BLaER1 treated with 17β-estradiol and CSF1 and Interleukin-3, amounts not matched to agents 10 nM and 100 nM (cell line): ENCODE data around the gene COQ5.
A peak's percentile ranks its signal among the peaks of the same experiment; 100 is the strongest.

Experiments used
- H3K27ac ChIP-seq, 11 experiments: shearing (Covaris generic); formaldehyde crosslinking; 2 replicates each; pipeline ENCODE4 v1.8.1; 2022
- H3K27me3 ChIP-seq, 11 experiments: shearing (Covaris generic); formaldehyde crosslinking; 2 replicates each; pipeline ENCODE4 v1.8.1; 2022
- H3K36me3 ChIP-seq, 11 experiments: shearing (Covaris generic); formaldehyde crosslinking; 2 replicates each; pipeline ENCODE4 v1.8.1; 2022
- H3K4me1 ChIP-seq, 10 experiments: shearing (Covaris generic); formaldehyde crosslinking; 2 replicates each; pipeline ENCODE4 v1.8.1; 2022
- H3K4me2 ChIP-seq, 11 experiments: shearing (Covaris generic); formaldehyde crosslinking; 2 replicates each; pipeline ENCODE4 v1.8.1; 2022
- H3K4me3 ChIP-seq, 10 experiments: shearing (Covaris generic); formaldehyde crosslinking; 2 replicates each; pipeline ENCODE4 v1.8.1; 2022
- H3K9ac ChIP-seq, 11 experiments: shearing (Covaris generic); formaldehyde crosslinking; 2 replicates each; pipeline ENCODE4 v1.8.1; 2022
- H3K9me3 ChIP-seq, 11 experiments: shearing (Covaris generic); formaldehyde crosslinking; replicated peaks in 1 of 11; 2 replicates each; pipeline ENCODE4 v1.8.1; 2022
- H4K20me1 ChIP-seq, 11 experiments: shearing (Covaris generic); formaldehyde crosslinking; 2 replicates each; pipeline ENCODE4 v1.8.1; 2022
- Cebpa-rat ChIP-seq, 11 experiments: shearing (Covaris generic); IDR thresholded peaks; 2 replicates each; pipeline ENCODE4 v1.8.1; 2022

The COQ5 gene

DNA sequence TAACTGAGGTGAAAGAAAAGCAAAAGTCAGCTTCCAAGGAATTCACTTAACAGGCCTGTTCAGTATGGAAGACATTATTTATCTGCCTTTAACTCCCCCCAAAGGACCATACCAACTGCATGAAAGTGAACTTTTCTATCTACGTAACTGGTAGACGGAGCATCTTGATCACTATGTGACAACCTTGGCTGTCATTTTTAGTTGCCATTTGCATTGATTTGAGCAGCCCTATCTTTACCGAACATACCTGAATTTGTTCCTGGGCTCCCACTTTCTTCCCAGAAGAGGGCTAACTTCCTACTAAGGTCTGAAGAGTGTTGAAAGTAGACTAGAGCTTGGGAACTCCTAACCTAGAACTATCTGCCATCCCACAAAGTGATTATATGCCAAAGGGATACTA lies 68.8 kb downstream of the COQ5 start:
- Histone ChIP-seq H3K9ac (no peak overlapping the region), H3K4me3 (no peak overlapping the region), H3K4me2 (no peak overlapping the region), H3K27ac (no peak overlapping the region), H3K27me3 (no peaks in the 10 kb centered on the region), H3K36me3 (peaks cover 95 to 100% (median 99%) of the 10 kb centered on the region in 11 experiments), H3K9me3 (no peaks in the 10 kb centered on the region), H4K20me1 (peaks cover 64 to 100% (median 99%) of the 10 kb centered on the region in 11 experiments), H3K4me1 (peaks cover 1 to 10% (median 4%) of the 10 kb centered on the region in 10 experiments; a peak in 16 of 20 replicates)
- no peak for TF ChIP-seq Cebpa-rat (IDR thresholded peaks at IDR 0.05)

DNA sequence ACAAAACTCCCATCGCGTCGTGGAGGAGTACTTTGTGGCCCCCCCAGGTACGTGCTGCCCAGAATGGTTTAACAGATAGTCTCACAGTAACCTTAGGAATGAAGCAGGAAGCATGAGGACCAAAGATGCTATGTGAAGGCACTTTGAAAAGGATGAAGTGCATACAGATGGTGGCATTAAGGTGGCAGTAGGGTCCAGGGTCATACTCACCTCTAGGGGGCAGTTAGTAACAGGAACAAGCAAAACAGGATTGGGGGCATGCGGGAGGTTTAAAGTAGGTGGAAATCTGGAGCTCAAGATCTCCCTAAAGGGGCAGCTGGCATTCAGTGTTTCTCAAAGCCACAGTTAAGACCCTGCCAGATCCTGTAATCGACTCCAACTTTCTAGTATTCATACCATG lies 71.8 kb downstream of the COQ5 start:
- Histone ChIP-seq H3K4me2 (no peak overlapping the region), H4K20me1 (peaks cover 55 to 100% (median 99%) of the 10 kb centered on the region in 11 experiments; a peak in 21 of 22 replicates), H3K4me3 (no peak overlapping the region), H3K27me3 (no peaks in the 10 kb centered on the region), H3K27ac (no peak overlapping the region), H3K9ac (no peak overlapping the region), H3K9me3 (no peaks in the 10 kb centered on the region), H3K4me1 (peaks cover 0 to 14% (median 9%) of the 10 kb centered on the region in 10 experiments; a peak in 15 of 20 replicates), H3K36me3 (peaks cover 86 to 100% (median 97%) of the 10 kb centered on the region in 11 experiments)
- no peak for TF ChIP-seq Cebpa-rat (IDR thresholded peaks at IDR 0.05)

DNA sequence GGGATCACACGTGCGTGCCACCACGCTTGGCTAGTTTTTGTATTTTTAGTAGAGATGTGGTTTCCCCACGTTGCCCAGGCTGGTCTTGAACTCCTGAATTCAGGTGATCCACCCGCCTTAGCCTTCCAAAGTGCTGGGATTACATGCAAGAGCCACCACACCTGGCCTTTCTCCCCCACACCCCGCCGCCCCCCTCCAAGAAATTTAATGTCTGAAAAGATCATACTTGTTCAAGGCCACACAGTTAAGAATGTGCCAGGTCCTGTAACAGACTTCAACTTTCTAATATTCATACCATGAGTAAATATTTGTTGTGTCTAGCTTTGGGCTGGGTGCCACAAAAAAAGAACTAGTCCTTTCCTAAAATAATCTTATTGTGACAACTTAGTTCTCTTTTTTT lies 73.7 kb downstream of the COQ5 start:
- Histone ChIP-seq H3K4me3 (no peak overlapping the region), H4K20me1 (peaks cover 51 to 98% (median 94%) of the 10 kb centered on the region in 11 experiments; a peak in 21 of 22 replicates), H3K27ac (peak overlapping the region in 2 of 11 experiments; percentile 0 to 22; a peak in 2 of 22 replicates), H3K9me3 (no peaks in the 10 kb centered on the region), H3K4me2 (peak overlapping the region in 4 of 11 experiments; percentile 6 to 48 (median 33); a peak in 7 of 22 replicates), H3K36me3 (peaks cover 83 to 100% (median 96%) of the 10 kb centered on the region in 11 experiments), H3K27me3 (no peaks in the 10 kb centered on the region), H3K4me1 (peaks cover 0 to 14% (median 9%) of the 10 kb centered on the region in 10 experiments; a peak in 15 of 20 replicates), H3K9ac (peak overlapping the region in 1 of 11 experiments; percentile 15; a peak in 2 of 22 replicates)
- TF ChIP-seq Cebpa-rat (IDR thresholded peaks at IDR 0.05): no peak

DNA sequence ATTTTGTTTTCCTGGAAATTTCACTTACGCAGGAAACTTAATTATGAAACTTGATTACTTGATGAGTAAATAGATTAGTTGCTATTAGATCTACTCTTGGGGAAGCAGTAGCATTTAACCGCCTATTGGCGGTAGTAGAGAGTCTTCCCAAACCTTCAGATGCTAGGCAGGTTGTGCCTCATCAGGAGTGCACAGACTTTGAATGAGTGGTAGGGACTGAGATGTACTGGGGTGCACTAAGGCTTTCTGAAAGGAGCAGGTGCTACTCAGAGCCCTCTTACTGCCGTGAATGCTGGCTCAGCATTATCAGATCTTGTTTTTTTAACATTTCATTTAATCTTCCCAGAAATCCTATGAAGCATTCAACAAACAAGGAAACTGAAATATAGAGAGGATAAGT lies 75.0 kb downstream of the COQ5 start:
- Histone ChIP-seq H4K20me1 (peaks cover 44 to 98% (median 94%) of the 10 kb centered on the region in 11 experiments; a peak in 21 of 22 replicates), H3K9me3 (no peaks in the 10 kb centered on the region), H3K36me3 (peaks cover 82 to 100% (median 94%) of the 10 kb centered on the region in 11 experiments), H3K4me3 (no peak overlapping the region), H3K27ac (no peak overlapping the region), H3K4me2 (no peak overlapping the region), H3K4me1 (peaks cover 0 to 14% (median 9%) of the 10 kb centered on the region in 10 experiments; a peak in 16 of 20 replicates), H3K27me3 (no peaks in the 10 kb centered on the region), H3K9ac (no peak overlapping the region)
- no peak for TF ChIP-seq Cebpa-rat (IDR thresholded peaks at IDR 0.05)
